Nephron progenitor cell (in vitro differentiated cells): ENCODE measurements around the gene PIGP.
"Not testable (repeated sequence)": the region's sequence is repeated elsewhere in the genome, so short reads cannot be mapped to it uniquely, and the experiment has no call there.

Source experiments
- DNase-seq: peaks from one replicate; pipeline ENCODE4 v3.0.0; 2021
- H3K27ac Mint-ChIP-seq: 2 replicates; pipeline ENCODE4 v1.8.0; 2021; ENCODE audit warnings: mild to moderate bottlenecking, moderate library complexity, mixed read lengths
- H3K27me3 Mint-ChIP-seq: 2 replicates; pipeline ENCODE4 v1.8.0; 2021; ENCODE audit warnings: mild to moderate bottlenecking, low read depth, mixed read lengths; ENCODE audit not compliant: poor library complexity
- H3K36me3 Mint-ChIP-seq: 2 replicates; pipeline ENCODE4 v1.8.0; 2021; ENCODE audit warnings: low read depth, mixed read lengths
- H3K4me1 Mint-ChIP-seq: 2 replicates; pipeline ENCODE4 v1.8.0; 2021; ENCODE audit warnings: mixed read lengths
- H3K4me3 Mint-ChIP-seq: 2 replicates; pipeline ENCODE4 v1.8.0; 2021; ENCODE audit warnings: mild to moderate bottlenecking, moderate library complexity, mixed read lengths
- H3K9me3 Mint-ChIP-seq: 2 replicates; pipeline ENCODE4 v1.8.0; 2021; ENCODE audit warnings: mild to moderate bottlenecking, moderate library complexity, mixed read lengths
- TF ChIP-seq, protein P1 (sequence below): fragments of 200-600 bp; sonication (generic); IDR thresholded peaks from 2 replicates; pipeline ENCODE4 v1.5.0; 2021; ENCODE audit warnings: antibody characterized with exemption

Gene PIGP

DNA sequence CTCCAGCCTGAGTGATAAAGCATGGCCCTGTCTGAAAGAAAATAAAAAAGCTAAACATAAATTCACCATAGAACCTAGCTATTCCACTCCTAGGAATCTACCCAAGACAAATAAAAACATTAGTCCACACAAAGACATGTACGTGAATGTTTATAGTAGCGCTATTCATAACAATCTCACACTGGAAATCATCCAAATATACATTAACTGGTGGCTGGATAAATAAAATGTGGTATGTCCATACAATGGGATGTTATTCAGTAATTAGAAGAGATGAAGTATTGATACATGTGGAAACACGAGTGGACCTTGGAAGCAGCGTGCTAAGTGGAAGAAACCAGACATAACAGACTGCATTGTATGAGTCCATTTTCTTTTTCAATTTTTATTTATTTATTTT lies 36.7 kb downstream of the PIGP start:
- TF ChIP-seq, protein P1, sequence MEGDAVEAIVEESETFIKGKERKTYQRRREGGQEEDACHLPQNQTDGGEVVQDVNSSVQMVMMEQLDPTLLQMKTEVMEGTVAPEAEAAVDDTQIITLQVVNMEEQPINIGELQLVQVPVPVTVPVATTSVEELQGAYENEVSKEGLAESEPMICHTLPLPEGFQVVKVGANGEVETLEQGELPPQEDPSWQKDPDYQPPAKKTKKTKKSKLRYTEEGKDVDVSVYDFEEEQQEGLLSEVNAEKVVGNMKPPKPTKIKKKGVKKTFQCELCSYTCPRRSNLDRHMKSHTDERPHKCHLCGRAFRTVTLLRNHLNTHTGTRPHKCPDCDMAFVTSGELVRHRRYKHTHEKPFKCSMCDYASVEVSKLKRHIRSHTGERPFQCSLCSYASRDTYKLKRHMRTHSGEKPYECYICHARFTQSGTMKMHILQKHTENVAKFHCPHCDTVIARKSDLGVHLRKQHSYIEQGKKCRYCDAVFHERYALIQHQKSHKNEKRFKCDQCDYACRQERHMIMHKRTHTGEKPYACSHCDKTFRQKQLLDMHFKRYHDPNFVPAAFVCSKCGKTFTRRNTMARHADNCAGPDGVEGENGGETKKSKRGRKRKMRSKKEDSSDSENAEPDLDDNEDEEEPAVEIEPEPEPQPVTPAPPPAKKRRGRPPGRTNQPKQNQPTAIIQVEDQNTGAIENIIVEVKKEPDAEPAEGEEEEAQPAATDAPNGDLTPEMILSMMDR = no peak
- no peak for DNase-seq
- Mint-ChIP-seq H3K4me1 (no peaks in the 10 kb centered on the region), H3K36me3 (no peaks in the 10 kb centered on the region), H3K27ac (no peak overlapping the region), H3K27me3 (peaks cover 29% of the 10 kb centered on the region), H3K4me3 (no peak overlapping the region), H3K9me3 (no peaks in the 10 kb centered on the region)

DNA sequence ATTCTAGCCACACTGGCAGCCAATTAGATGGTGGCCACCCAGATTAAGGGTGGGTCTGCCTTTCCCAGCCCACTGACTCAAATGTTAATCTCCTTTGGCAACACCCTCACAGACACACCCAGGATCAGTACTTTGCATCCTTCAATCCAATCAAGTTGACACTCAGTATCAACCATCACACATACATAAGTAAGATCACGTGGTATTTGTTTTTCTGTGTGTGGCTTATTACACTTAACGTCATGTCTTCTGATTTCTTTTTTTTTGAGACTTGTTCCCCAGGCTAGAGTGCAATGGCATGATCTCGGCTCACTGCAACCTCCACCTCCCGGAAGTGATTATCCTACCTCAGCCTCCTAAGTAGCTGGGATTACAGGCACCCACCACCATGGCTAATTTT lies 38.5 kb downstream of the PIGP start:
- H3K9me3 Mint-ChIP-seq, H3K4me1 Mint-ChIP-seq, H3K4me3 Mint-ChIP-seq, H3K36me3 Mint-ChIP-seq, DNase-seq, H3K27ac Mint-ChIP-seq: not testable (repeated sequence)
- peaks cover 23% of the 10 kb centered on the region for H3K27me3 Mint-ChIP-seq

DNA sequence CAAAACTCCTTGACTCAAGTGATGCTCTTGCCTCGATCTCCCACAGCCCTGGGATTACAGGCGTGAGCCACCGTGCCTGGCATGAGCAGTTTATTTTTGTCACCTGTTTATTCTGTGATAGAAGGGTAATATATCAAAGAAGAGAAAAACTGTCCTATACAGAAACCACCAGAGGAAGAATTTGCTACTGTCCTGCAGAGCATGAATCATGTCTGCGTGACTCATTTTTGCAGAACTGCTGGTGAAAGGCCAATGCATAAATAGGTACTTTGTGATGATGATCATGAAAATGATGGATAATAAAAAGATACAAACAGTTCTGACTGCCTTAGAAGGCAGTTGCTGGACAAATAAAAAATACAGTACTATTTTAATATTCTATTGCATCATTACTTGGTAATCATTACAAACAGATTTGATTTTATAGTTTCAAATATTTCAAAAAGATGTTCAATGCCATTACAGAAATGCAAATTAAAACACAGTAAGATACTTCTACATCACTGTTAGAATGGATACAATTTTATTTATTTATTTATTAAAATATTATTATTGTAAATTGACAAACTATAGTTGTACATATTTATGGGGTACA lies 39.9 kb downstream of the PIGP start:
- H3K27me3 Mint-ChIP-seq = peaks cover 18% of the 10 kb centered on the region
- no peak overlapping the region for H3K27ac Mint-ChIP-seq
- no peak overlapping the region for H3K4me3 Mint-ChIP-seq
- TF ChIP-seq, protein P1 = no peak
- H3K9me3 Mint-ChIP-seq = no peaks in the 10 kb centered on the region
- H3K4me1 Mint-ChIP-seq = no peaks in the 10 kb centered on the region
- DNase-seq = no peak
- no peaks in the 10 kb centered on the region for H3K36me3 Mint-ChIP-seq

DNA sequence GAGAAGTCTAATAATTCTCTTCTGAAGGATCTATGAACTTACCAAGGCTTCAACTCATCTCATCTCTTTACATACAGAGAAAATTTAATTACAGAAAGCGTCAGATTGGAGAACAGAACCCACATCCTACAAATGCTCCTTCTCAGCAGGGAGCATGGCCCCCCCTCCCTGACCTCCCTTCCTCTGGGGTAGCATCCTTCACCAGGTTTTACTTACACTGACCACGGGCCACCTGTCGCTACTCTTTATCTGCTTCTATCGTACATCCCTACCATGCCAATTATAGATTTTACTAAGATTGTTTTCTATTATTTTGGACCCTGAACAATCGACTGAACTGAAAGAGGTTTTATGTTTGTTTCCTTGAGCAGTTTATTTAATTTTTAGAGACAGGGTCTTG lies 40.6 kb downstream of the PIGP start:
- no peaks in the 10 kb centered on the region for H3K9me3 Mint-ChIP-seq
- H3K4me1 Mint-ChIP-seq = no peaks in the 10 kb centered on the region
- TF ChIP-seq, protein P1 = no peak
- H3K27ac Mint-ChIP-seq = no peak overlapping the region
- no peaks in the 10 kb centered on the region for H3K36me3 Mint-ChIP-seq
- no peak for DNase-seq
- peaks cover 15% of the 10 kb centered on the region for H3K27me3 Mint-ChIP-seq
- no peak overlapping the region for H3K4me3 Mint-ChIP-seq

- TF ChIP-seq, protein P1 = no peak
- H3K36me3 Mint-ChIP-seq = no peaks in the 10 kb centered on the region
- H3K27ac Mint-ChIP-seq = no peak overlapping the region
- H3K4me3 Mint-ChIP-seq = no peak overlapping the region
- H3K9me3 Mint-ChIP-seq = no peaks in the 10 kb centered on the region
- peaks cover 11% of the 10 kb centered on the region for H3K27me3 Mint-ChIP-seq
- no peak for DNase-seq
- H3K4me1 Mint-ChIP-seq = no peaks in the 10 kb centered on the region
Observed at GRCh38 chr21:37030864-37031263, 42.0 kb downstream of the PIGP start.

DNA sequence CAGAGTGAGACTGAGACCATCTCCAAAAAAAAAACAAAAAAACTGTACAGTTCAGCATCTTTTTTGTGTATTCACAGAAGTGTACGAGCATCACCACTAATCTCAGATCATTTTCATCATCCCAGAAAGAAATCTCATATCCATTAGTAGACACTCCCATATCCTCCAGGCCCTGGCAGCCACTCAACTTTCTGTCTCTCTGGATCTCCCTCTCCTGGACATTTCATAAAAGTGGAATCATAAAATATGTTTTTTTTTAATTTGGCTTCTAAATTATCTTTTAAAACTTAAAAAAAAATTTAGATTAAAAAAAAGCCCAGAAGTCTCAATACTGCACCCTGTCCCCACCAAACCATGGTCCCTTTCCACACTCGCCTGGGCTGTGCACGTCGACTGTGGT lies 44.3 kb downstream of the PIGP start:
- Mint-ChIP-seq H3K27ac (no peak overlapping the region), H3K4me3 (no peak overlapping the region), H3K4me1 (no peaks in the 10 kb centered on the region), H3K36me3 (no peaks in the 10 kb centered on the region), H3K27me3 (peaks cover 7% of the 10 kb centered on the region), H3K9me3 (no peaks in the 10 kb centered on the region)
- DNase-seq = no peak
- TF ChIP-seq, protein P1 = no peak
